Heart left ventricle (tissue), 13 donors: ENCODE measurements around the gene GLTPD2.

ENCODE experiments used
- CTCF ChIP-seq, 12 donors: fragments of 200-600 bp; sonication (generic) in 4 of 12; IDR thresholded peaks; one replicate each; pipeline versions ENCODE4 v1.5.0 to v1.8.0; 2018 to 2022; ENCODE audit warnings: antibody characterized with exemption in 12 of 12, mild to moderate bottlenecking in 5 of 12
- POLR2A ChIP-seq, 2 donors: fragments of 450-650 bp; IDR thresholded peaks; one replicate each; pipeline ENCODE4 v1.6.1; 2017; ENCODE audit warnings: antibody characterized with exemption in 2 of 2, mild to moderate bottlenecking in 2 of 2, moderate library complexity in 2 of 2
- donor health status: ischemic (EF 13 %, LVEDD 7.1; RV severe dilation, severe dysfunction).
- donor health status: DM: no; HTN: yes; CAD: no.
- donor health status: DM: no; HTN: no; CAD: no.
- donor health status: ischemic (EF 25% LVEDD 6.9; RV normal size, moderate dysfunction).
- donor health status: ischemic (EF 25% LVEDD 5.7; RV mildly dilated, moderate dysfunction).
- donor health status: ischemic (EF 35%, LVEDD 5.7; RV mildly dilated, moderate dysfunction).
- donor health status: nonischemic (EF 11% LVEDD 7.7; RV severe dilation, severe dysfunction).
- donor health status: DM: yes; HTN: yes; CAD: no.
- donor health status: PGD.
- donor health status: ischemic (EF 29% LVEDD 5.4; RV normal size, mild dysfunction).
- donor health status: nonischemic (EF 23%, LVEDD 6.1; RV moderate dilation, normal function).

DNA sequence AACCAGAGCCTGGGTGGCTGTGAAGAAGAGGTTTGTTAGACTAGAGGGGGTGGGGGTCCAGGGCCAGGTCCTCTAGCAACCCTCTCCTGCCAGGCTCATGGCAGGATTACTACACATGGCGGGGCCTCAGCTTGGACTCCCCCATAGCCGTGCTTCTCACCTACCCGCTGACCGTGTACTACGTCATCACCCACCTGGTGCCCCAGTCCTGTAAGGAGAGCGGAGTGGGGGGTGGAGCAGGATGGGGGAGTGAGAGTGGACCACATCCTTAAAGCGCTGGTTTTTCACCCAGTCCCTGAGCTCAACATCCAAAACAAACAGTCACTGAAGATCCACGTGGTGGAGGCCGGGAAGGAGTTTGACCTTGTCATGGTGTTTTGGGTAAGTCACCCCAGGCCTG is 44.9 kb upstream of the GLTPD2 start:
- TF ChIP-seq CTCF (IDR thresholded peaks at IDR 0.05) = no peak
- TF ChIP-seq POLR2A (IDR thresholded peaks at IDR 0.05) = no peak
